ENCODE results near the gene PTPRN.

DNA sequence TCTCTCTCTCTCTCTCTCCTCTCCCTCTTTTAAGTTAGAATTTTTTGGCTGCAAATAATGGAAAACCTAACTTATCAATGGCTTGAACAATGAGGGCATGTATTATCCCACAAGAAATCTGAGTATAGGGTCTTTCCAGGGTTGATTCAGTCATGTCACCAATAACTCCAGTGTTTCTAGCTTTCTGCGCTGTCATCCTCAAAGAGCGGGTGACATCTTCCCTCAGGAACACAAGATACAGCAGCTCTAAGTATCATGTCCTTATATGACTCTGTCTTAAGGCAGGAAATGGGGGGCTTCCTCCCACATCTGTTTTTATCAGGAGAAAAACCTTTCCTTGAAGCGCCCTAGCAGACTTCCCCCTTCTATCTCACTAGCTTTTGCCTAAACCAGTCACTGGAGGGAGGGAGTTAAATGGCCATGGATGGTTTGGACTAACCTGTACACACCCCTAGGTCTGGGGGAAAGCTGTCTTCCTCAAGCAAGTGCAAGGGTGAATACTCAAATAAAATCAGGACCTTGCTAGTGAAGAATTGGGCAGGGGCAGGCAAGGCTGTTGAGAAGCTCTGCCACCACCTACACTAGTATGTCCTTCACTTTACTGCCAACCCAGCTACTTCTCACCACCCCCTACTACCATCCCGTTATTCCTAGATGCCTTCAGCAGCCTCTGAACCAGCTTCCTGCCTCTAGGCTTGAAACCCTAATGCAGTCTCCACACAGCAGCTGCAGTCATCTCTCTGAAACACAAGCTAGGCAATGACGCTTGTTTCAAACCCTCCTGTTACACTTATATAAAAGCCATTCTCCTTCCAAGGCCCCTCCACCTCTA lies 48.0 kb downstream of the PTPRN start:
- TF ChIP-seq SP1 (IDR thresholded peaks at IDR 0.05) (no peak), ELF4 (IDR thresholded peaks at IDR 0.05) (no peak), FOXK2 (IDR thresholded peaks at IDR 0.05) (no peak), TARDBP (IDR thresholded peaks at IDR 0.05) (no peak), FOXM1 (IDR thresholded peaks at IDR 0.05; ENCODE audit: borderline replicate concordance) (no peak), LEF1 (IDR thresholded peaks at IDR 0.05; ENCODE audit: borderline replicate concordance) (no peak), PKNOX1 (IDR thresholded peaks at IDR 0.05) (no peak), BHLHE40 (IDR thresholded peaks at IDR 0.05; ENCODE audit: borderline replicate concordance) (no peak), L3MBTL2 (conservative IDR thresholded peaks at IDR 0.05) (no peak), FOXA1 (IDR thresholded peaks at IDR 0.05) (no peak), NFRKB (IDR thresholded peaks at IDR 0.05) (no peak)

Data from HEK293T (cell line).